CD4-positive, alpha-beta T cell treated with Interleukin-21 for 1 hour (primary cell): ENCODE data around the gene SLC6A11.
A peak's percentile ranks its signal among the peaks of the same experiment; 100 is the strongest.

Experiments
- DNase-seq: peaks from one replicate; pipeline ENCODE4 v3.0.0-alpha.2; 2020

SLC6A11 gene

GRCh38 chr3:10816019-10816862, at the start of gene SLC6A11:
SLC6A11 (plus strand) TSS chr3:10816228; CDS start chr3:10816266, 38 bp downstream.
- DNase-seq = no peak

GRCh38 chr3:10768708-10769394, 47.2 kb upstream of the SLC6A11 start:
- DNase-seq = no peak

GRCh38 chr3:10770547-10770946, 45.5 kb upstream of the SLC6A11 start:
- DNase-seq = no peak

GRCh38 chr3:10770981-10771380, 45.0 kb upstream of the SLC6A11 start:
- no peak for DNase-seq

- DNase-seq = no peak
Measured at GRCh38 chr3:10771486-10772270, 44.4 kb upstream of the SLC6A11 start.

GRCh38 chr3:10772271-10773161, 43.5 kb upstream of the SLC6A11 start:
- DNase-seq = no peak

- DNase-seq = no peak
Measured at GRCh38 chr3:10774129-10774670, 41.8 kb upstream of the SLC6A11 start.

GRCh38 chr3:10774825-10775224, 41.2 kb upstream of the SLC6A11 start:
- DNase-seq = no peak

GRCh38 chr3:10775259-10775658, 40.8 kb upstream of the SLC6A11 start:
- DNase-seq = no peak

DNA sequence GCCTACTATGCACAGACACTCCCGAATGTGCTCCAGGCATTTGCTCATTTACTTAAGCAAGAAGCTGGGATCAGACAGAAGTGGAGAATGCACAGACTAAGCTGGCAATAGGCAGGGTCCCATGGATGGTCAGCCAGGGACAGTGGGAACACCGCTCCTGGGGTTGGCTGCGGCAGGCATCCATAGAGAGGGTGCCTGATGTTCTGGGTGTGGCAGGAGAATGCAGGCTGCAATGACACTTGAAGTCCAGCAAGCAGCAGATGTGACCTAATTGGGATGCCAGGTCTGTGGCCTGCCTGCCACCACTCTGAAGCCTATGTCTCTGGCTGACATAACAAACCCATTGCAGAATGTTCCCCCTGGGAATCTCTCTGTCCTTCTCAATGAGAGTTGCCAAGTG, 40.2 kb upstream of the SLC6A11 start:
- no peak for DNase-seq

DNA sequence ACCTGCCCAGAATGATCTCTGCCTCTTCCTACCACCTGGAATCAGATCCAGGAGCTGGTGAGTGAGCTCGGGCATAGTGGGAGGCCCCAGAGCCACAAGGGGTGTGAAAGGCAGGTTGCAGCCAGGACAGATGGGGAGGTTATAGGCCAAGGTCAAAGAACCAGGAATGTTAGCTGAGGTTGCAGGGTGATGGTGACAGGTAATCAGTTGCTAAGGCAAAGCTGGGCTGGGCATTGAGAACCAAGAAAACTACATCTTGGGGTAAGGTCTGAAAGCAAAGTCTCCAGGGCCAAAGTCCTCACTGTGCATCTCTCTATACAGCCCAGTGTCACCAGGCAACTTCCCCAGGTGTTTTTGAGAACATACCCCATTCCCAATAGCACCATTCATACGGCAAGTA, 38.4 kb upstream of the SLC6A11 start:
- DNase-seq = no peak

- no peak for DNase-seq
Measured at GRCh38 chr3:10778492-10779292, 37.3 kb upstream of the SLC6A11 start.

DNA sequence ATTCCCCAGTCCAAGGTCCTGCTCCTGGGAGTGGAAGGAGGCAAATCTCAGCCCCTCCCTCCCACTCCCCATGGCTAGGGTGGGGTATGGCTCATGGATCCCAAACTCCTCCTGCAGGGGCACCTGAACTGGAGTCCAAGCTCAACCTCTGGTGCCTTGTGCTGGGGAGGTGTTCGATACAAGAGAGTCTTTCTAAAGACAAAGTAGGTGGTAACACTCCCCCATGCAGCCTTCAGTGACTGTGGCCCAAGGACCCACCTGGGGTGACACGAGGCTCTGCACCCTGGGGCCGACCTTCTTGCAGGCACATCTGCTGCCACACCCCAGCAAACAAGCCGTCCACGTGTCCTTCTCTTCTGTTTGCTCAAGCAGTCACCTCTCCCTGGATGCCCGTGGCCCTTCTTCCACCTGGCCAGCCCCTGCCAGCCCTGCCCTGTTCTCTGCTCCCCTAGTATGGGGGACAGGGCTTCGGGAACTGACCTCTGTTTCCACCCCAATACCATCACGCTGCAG, 36.7 kb upstream of the SLC6A11 start:
- DNase-seq = no peak

DNA sequence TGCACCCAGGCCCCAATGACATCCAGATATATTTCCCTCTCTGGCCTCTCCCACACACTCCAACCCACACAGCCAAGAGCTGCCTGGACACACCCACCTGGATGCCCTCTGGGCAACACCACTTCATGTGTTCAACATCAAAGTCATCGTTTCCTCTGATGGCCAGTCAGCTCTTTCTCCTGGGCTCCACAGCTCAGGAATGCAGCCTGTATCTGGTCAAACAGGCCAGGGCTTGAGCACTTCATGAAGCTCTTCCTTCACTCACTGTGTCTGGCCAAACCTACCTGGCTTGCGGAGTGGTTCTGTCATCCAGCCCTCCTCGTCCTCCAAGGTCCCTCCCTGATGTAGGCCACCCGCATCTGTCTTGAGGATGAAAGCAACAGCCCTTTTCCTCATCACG, 35.8 kb upstream of the SLC6A11 start:
- DNase-seq = no peak

DNA sequence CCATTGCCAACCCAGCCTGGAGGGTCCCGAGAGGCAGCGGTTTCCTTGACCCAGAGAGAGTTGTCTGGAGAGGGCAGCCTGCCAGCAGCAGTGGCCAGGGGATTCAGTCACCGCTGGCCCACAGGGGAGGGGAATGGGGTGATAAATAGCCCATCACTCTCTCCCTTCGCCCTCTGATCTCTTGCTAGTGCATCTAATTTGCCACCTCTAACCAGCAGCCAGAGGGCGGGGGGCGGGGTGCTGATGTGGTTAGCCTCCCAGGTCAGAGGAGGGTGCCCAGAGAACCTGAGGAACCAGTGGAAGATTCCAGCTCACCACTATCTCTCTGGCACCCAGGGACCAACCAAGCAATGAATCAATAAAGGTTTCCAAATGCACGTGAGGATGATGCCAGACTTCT, 35.1 kb upstream of the SLC6A11 start:
- no peak for DNase-seq

- no peak for DNase-seq
Measured at GRCh38 chr3:10781981-10782380, 34.0 kb upstream of the SLC6A11 start.

- DNase-seq = peak; percentile 43
Measured at GRCh38 chr3:10783360-10784351, 32.4 kb upstream of the SLC6A11 start.

- no peak for DNase-seq
Measured at GRCh38 chr3:10786640-10787039, 29.4 kb upstream of the SLC6A11 start.

- no peak for DNase-seq
Measured at GRCh38 chr3:10788451-10788850, 27.6 kb upstream of the SLC6A11 start.

DNA sequence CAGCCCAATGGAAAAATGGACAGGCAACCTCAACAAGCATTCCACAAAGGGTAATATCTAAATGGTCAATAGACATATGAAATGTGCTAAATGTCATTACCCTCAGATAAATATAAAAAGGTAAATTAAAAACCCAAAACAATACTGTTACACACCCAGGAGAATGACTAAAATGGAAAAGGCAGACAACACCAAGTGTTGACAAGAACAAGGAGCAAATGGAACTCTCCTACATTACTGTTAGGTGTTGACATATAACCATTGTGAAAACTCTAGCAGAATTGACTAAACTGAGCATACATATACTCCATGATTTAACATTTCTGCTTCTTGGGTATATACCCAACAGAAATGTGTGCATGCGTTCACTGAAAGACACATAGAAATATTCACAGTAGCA, 25.3 kb upstream of the SLC6A11 start:
- no peak for DNase-seq
